HG02642 (cell line): ENCODE data around the gene SCD.
"Not testable (repeated sequence)": the region's sequence is repeated elsewhere in the genome, so short reads cannot be mapped to it uniquely, and the experiment has no call there.

Experiments used
- ATAC-seq: cut with Tn5 transposase; IDR thresholded peaks from one replicate; pipeline ENCODE4 v1.9.1; 2021; ENCODE audit warnings: mild to moderate bottlenecking; ENCODE audit not compliant: unreplicated experiment, poor library complexity

SCD gene

GRCh38 chr10:100359529-100360150 is 12.6 kb downstream of the SCD start:
- no peak for ATAC-seq

DNA sequence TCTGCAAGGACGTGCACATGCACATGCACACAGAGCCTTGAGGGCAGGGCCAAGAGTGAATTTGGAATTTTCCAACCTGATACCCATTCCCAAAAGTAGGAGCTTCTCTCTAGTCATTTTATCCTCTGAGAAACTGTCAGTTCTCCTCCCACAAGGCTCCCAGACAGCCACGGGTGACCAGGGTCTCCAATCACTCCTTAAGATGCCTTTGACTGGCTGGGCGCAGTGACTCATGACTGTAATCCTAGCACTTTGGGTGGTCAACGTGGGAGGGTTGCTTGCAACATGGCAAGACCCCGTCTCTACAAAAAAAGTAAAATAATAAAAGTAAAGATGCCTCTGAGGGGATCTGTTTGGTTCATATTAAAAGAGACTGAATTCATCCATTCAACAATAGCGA is 13.2 kb downstream of the SCD start:
- ATAC-seq = no peak

DNA sequence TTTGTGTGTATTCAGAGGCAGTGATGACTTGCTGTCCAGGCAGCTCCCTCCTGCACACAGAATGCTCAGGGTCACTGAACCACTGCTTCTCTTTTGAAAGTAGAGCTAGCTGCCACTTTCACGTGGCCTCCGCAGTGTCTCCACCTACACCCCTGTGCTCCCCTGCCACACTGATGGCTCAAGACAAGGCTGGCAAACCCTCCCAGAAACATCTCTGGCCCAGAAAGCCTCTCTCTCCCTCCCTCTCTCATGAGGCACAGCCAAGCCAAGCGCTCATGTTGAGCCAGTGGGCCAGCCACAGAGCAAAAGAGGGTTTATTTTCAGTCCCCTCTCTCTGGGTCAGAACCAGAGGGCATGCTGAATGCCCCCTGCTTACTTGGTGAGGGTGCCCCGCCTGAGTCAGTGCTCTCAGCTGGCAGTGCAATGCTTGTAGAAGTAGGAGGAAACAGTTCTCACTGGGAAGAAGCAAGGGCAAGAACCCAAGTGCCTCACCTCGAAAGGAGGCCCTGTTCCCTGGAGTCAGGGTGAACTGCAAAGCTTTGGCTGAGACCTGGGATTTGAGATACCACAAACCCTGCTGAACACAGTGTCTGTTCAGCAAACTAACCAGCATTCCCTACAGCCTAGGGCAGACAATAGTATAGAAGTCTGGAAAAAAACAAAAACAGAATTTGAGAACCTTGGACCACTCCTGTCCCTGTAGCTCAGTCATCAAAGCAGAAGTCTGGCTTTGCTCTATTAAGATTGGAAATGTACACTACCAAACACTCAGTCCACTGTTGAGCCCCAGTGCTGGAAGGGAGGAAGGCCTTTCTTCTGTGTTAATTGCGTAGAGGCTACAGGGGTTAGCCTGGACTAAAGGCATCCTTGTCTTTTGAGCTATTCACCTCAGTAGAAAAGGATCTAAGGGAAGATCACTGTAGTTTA is 15.8 kb downstream of the SCD start:
- no peak for ATAC-seq

- no peak for ATAC-seq
Observed at GRCh38 chr10:100364175-100364574, 17.1 kb downstream of the SCD start.

GRCh38 chr10:100364735-100365391 is 17.8 kb downstream of the SCD start:
- no peak for ATAC-seq

- ATAC-seq = no peak
Observed at GRCh38 chr10:100368721-100369120, 21.7 kb downstream of the SCD start.

- ATAC-seq = no peak
Observed at GRCh38 chr10:100370714-100371481, 23.9 kb downstream of the SCD start.

DNA sequence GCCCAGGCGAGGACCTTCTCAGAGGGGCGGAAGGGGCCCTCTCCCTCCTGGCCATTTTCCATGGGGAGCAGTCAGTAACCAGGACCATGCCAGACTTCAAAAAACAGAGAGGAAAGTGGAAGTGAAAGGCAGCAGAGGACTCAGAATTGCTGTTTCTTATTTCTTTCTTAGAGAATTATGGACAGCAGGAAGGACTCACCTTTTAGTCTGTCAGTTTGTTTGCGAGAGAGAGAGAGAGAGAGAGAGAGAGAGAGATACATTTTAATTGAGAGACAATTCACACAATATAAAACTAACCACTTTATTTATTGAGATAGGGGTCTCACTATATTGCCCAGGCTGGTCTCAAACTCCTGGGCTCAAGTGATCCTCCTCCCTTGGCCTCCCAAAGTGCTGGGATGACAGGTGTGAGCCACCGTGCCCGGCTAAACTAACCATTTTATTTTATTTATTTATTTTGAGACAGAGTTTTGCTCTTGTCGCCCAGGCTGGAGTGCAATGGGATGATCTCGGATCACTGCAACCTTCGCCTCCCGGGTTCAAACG is 24.5 kb downstream of the SCD start:
- no peak for ATAC-seq

- no peak for ATAC-seq
Observed at GRCh38 chr10:100372415-100373297, 25.6 kb downstream of the SCD start.

DNA sequence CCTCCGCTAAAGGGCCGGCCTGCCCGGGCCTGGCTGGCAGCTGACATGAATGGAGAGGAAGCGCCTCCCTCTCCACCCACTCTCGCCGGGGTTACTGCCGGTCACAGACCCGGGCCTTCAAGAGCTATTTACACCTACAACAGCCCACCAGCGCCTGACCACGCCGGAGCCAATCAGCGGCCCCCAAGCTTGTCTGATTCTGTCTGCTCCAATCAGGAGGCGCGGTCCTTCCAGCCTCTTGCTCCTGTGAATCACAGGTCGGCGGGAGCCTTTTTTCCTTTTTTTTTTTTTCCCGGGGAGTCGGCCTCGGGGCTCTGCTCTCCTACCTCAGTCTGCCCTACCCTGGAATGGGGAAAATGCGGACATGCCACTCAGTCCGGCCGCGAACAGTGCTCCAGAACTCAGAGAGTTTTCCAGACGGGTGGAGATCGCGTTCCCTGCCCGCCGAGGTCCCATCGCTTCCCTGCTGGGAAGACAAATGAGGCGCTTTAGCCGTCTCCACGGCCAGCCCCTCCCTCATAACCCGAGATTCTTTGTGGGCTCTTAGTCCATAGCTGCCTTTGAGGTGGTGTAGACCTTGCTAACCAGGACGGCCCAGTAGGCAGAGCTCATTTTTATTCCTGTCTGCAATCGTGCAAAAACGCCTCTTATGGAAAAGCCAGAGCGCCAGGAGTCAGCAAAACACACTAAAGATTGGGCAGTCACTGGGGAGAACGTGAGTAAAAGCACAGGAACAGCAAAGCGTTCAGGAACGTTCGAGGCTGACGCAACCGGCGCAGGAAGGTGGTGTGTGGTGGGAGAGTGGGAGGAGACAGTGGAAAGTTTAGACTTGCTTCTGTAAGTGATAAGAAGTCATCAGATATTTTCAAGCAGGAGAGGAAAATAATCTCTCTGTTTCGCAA is 26.5 kb downstream of the SCD start:
- peak; percentile 96 for ATAC-seq

DNA sequence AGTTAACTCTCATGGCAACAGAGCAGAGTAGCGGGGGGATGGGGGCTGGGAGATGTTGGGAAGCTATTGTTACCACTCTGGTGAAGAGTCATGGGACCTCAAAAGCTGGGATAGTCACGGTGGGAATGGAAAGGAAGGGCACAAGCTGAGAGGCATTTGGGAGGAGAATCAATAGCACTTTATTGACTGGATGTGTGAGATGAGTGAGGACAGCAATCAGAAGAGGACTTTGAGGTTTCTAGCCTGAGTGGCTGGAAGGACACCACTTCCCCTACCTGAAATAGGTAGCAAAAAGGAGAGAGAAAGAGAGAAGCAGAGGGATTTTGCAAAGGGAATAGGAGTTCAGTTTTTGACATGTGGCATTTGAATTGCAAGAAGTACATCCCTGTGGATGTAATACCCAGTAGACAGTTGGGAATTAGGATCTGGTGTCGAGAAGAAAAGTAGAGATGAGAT is 27.2 kb downstream of the SCD start:
- ATAC-seq = no peak

- not testable (repeated sequence) for ATAC-seq
Observed at GRCh38 chr10:100374677-100375353, 27.8 kb downstream of the SCD start.

DNA sequence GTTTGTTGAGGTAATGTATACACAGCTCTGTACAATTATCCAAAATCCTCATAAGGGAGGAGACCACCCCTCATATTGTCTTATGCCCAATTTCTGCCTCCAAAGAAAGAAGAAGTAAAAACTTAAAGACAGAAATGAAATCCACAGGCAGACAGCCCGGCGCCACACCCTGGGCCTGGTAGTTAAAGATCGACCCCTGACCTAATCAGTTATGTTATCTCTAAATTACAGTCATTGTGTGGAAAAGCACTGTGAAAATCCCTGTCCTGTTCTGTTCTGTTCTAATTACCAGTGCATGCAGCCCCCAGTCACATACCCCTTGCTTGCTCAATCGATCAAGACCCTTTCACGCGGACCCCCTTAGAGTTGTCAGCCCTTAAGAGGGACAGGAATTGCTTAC is 29.6 kb downstream of the SCD start:
- ATAC-seq = not testable (repeated sequence)

- ATAC-seq = no peak
Observed at GRCh38 chr10:100377830-100378229, 30.8 kb downstream of the SCD start.

- ATAC-seq = no peak
Observed at GRCh38 chr10:100380400-100380799, 33.4 kb downstream of the SCD start.

GRCh38 chr10:100382553-100382952 is 35.5 kb downstream of the SCD start:
- ATAC-seq = no peak

DNA sequence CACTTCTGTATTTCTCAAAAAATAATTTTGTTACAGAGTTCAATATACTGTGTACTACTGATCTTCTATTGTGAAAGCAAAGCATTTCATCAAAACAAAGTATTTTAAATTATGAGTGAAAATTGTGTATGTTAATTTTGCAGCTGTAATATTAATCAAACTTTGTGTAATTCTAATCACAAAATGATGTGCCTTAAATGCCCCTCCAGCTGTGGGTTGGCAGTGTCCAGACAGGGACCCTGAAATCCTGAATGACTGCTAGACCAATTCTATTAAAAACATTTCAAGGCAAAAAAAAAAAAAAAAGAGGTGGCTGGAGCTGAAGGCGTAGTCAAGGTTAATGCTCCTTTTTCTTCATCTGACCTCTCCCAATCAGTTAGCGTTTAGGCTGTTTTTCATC is 36.2 kb downstream of the SCD start:
- no peak for ATAC-seq
